SKM-1 treated with dmso at 0.1 percent for 144 hours (cell line): ENCODE measurements around the gene SLC25A23.
"Not testable (repeated sequence)": the region's sequence is repeated elsewhere in the genome, so short reads cannot be mapped to it uniquely, and the experiment has no call there.

Experiments used
- DNase-seq: peaks from one replicate; lab custom pipeline; 2025; ENCODE audit not compliant: unreplicated experiment; lab: John Stamatoyannopoulos, UW

Gene SLC25A23

DNA sequence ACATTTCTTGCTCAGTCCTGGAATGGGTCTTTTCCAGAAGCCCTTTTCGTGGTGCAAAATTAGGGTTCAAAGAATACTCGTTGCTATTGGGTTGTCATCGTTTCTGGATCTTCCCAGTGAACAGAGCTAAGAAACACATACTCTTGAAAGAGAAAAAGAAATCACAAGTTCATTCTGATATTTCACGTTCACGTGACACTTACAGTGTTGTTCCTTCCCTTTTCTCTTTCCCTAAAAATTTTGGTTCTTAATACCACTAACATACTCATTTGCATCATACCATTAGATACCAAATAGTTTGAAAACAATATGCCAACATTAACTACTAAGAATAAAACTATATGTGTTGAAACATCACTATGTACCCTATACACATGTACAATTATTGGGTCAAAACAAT, 53.2 kb downstream of the SLC25A23 start:
- no peak for DNase-seq

DNA sequence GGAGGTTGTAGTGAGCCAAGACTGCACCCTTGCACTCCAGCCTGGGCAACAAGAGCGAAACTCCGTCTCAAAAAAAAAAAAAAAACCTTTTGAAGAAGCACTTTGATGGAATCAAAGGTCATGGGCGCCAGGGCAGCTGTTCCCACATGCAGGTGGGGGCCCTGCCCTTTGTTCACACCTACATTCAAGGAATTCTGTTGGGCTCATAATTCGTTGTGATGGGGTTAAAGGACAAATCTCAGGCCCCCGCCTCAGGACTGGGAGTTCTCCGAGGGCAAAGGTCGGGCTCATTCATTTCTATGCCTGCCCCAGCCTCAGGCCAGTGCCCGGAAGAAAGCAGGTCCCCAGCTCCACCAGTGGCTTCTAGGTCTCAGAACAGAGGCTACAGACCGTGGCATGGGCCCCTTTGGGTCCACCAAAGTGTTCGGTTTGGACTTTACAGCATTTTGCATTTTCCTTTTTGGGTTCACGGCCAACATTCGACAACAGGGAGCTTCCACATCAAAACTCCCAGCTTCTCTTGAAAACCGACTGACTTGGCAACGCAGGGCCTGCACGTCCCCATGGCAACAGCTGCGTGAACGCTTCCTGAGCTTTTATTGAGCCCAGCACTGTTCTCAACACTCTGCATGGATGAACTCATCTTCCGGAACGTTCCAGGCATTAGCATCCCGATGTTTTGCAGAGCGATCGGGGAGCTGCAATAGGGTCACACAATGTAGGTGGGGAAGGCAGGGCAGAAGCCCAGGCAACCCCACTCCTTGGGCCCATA, 56.6 kb downstream of the SLC25A23 start:
- no peak for DNase-seq

- DNase-seq: no peak
Measured at GRCh38 chr19:6402058-6402457, 57.5 kb downstream of the SLC25A23 start.

DNA sequence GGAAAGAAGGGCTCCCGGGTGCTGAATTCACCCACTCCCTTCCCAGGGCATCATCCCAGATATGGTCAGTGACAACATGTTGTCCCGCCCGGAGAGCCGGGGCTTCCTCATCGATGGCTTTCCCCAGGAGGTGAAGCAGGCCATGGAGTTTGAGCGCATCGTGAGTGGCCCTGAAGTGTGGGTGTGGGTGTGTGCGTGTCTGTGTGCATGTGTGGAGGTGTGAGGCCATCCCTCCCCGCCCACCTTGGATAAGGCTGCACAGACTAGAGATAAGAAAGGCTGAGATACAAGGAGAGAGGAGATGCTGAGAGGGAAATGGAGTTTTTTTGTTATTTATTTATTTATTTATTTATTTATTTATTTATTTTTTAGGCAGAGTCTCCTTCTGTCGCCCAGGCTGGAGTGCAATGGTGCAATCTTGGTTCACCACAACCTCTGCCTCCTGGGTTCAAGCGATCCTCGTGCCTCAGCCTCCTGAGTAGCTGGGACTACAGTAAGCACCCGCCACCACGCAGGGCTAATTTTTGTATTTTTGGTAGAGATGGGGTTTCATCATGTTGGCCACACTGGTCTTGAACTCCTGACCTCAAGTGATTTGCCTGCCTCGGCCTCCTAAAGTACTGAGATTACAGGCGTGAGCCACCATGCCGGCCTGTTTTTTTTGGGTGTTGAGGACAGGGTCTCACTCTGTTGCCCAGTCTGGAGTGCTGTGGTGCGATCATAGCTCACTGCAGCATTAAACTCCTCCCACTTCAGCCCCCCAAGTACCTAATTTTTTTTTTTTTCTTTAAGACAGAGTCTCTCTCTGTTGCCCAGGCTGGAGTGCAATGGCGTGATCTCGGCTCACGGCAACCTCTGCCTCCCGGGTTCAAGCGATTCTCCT, 59.3 kb downstream of the SLC25A23 start:
- DNase-seq: not testable (repeated sequence)

DNA sequence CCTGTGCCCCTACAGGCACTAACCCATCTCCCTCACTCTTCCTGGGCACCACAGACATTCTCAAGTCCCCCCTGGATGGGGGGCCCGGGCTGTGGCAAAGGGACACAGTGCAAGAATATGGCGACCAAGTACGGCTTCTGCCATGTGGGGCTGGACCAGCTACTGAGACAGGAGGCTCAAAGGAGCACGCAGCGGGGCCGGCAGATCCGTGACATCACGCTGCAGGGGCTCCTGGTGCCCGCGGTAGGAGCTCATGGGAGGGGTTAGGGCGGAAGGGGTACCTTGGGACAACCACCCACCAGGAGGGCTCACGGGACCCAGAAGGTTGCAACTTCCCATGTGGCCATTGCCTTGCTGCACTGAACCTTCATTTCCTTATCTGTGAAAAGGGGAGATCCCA, 63.3 kb downstream of the SLC25A23 start:
- no peak for DNase-seq

DNA sequence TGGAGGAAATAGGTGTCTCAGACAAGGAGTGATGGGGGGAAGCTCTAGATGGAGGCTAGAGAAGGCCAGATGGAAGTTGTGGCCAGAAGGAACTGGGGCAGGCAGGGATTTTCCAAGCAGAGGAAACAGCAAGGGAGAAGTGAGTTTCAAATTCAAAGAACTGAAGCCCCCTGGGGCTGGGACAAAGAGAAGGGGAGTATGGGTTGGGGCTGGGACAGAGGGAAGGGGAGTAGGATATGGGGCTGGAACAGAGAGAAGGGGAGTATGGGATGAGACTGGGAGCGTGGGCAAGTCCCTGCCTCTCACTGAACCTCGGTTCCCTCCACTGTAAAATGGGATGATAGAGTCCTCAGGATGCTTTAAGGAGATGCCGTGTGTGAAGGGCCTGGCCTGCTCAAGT, 64.8 kb downstream of the SLC25A23 start:
- no peak for DNase-seq

- no peak for DNase-seq
Measured at GRCh38 chr19:6393983-6394412, 65.6 kb downstream of the SLC25A23 start.

DNA sequence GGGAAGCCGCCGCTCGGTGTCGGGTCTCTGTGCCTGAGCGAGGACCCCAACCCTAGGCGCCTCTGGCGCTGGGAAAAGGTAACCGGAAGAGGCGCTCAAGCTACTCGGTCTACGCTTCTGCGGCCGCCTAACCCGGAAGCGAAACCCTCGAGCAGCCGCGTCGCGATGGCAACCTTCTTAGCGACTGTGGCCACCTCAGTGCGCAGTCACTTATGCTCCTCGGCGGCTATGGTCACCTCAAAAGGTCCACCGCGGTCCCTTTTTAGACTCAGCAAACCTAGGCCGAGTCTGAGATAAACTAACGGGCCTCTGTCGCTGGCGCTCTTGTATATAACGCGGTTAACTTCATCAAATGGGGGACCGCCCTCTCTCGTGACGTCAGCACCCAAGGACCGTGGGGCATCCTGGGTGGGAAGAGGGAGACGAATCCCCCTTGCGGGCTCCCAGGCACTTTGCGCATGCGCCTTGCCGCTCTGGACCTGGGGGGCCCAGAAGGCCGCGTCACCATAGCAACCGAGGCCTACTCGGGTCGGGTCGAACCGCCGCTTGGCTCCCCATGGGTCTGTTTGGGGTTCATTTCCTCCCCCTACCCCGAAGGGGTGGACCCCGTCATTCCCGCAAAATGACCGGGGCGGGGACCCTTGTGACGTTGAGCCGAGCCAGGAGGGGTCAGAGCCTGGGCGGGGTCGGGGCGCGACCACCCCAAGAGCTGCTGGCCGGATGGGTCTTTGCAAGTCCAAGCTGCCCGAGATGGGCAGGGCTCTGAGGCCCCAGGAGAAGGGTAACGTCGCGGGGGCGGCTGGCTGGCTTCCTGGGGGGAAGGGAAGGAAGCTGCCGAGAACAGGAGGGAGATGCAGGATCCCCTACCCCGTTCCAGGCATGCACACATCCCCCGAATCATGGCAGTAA, 66.3 kb downstream of the SLC25A23 start, which contains the start of gene GTF2F1:
GTF2F1 (minus strand) TSS at position 91 of the 909 bp plus-strand sequence. CDS start 169 bp downstream, outside the sequence.
- peak; percentile 87 for DNase-seq

- DNase-seq: no peak
Measured at GRCh38 chr19:6392221-6393073, 67.1 kb downstream of the SLC25A23 start.
